IMR-90 (cell line): ENCODE results near the gene L3MBTL4. TPM values are rescaled to one million over a fixed set of nuclear protein-coding genes. Genes with fewer than 3 reads are reported as not detected.

Experiments
- ATAC-seq: fragments of 200-7000 bp; cut with Tn5 transposase; 2 replicates; pipeline ENCODE4 v1.9.1; 2020; ENCODE audit warnings: low read depth, mild to moderate bottlenecking, moderate library complexity
- BruUV-seq: library from RNA; stranded (reverse); fragments of 400-500 nt; replicated peaks from 2 replicates; lab custom pipeline; 2021; lab: Mats Ljungman, UMichigan
- CTCF ChIA-PET: fragments of 300-600 bp; formaldehyde crosslinking; extraction: SDS; loops from one replicate; lab custom pipeline; 2021; ENCODE audit warnings: antibody characterized with exemption; lab: Yijun Ruan, JAX
- POLR2A ChIA-PET: fragments of 300-600 bp; sonication (Branson Sonifier 250); formaldehyde crosslinking; loops from one replicate; lab custom pipeline; 2022; ENCODE audit warnings: antibody characterized with exemption; ENCODE audit not compliant: unreplicated experiment; lab: Charles Lee
- DNase-seq: peaks from one replicate; pipeline ENCODE4 v3.0.0; 2013
- H2AFZ ChIP-seq: replicated peaks from 2 replicates; pipeline ENCODE3; 2013; ENCODE audit warnings: low read length, mild to moderate bottlenecking; ENCODE audit not compliant: poor library complexity
- H2AK5ac ChIP-seq: 2 replicates; pipeline ENCODE4 v1.6.1; 2013; ENCODE audit warnings: low read depth, low read length, inconsistent platforms
- H2AK9ac ChIP-seq: replicated peaks from 2 replicates; pipeline ENCODE3; 2013; ENCODE audit warnings: mild to moderate bottlenecking, low read depth, low read length, moderate library complexity; ENCODE audit not compliant: poor library complexity
- H2BK120ac ChIP-seq: 2 replicates; pipeline ENCODE4 v1.6.1; 2013; ENCODE audit warnings: low read depth, low read length, inconsistent platforms
- H2BK15ac ChIP-seq: 3 replicates; pipeline ENCODE4 v1.6.1; 2013; ENCODE audit warnings: low read depth, low read length, inconsistent platforms
- H2BK20ac ChIP-seq: 2 replicates; pipeline ENCODE4 v1.6.1; 2013; ENCODE audit warnings: low read depth, mild to moderate bottlenecking, inconsistent platforms, low read length, moderate library complexity
- H2BK5ac ChIP-seq: 2 replicates; pipeline ENCODE4 v1.6.1; 2013; ENCODE audit warnings: mild to moderate bottlenecking, low read depth, low read length, inconsistent platforms; ENCODE audit not compliant: poor library complexity, severe bottlenecking
- H3K14ac ChIP-seq: replicated peaks from 2 replicates; pipeline ENCODE4 v1.6.1; 2013; ENCODE audit warnings: low read depth, low read length, inconsistent platforms
- H3K18ac ChIP-seq: 2 replicates; pipeline ENCODE4 v1.6.1; 2013; ENCODE audit warnings: low read depth, low read length, control low read depth
- H3K23ac ChIP-seq: 2 replicates; pipeline ENCODE4 v1.6.1; 2013; ENCODE audit warnings: low read depth, low read length, inconsistent platforms
- H3K27ac ChIP-seq: 2 replicates; pipeline ENCODE4 v1.5.1; 2013; ENCODE audit warnings: mild to moderate bottlenecking, control low read depth, low read length; ENCODE audit not compliant: insufficient read depth
- H3K27me3 ChIP-seq: 2 replicates; pipeline ENCODE4 v1.6.1; 2013; ENCODE audit warnings: low read length; ENCODE audit not compliant: control insufficient read depth, insufficient read depth
- H3K36me3 ChIP-seq: 2 replicates; pipeline ENCODE4 v1.6.1; 2013; ENCODE audit warnings: low read length, mixed read lengths; ENCODE audit not compliant: control insufficient read depth, insufficient read depth
- H3K4ac ChIP-seq: 2 replicates; pipeline ENCODE4 v1.6.1; 2013; ENCODE audit warnings: low read depth, low read length, inconsistent platforms
- H3K4me1 ChIP-seq: 2 replicates; pipeline ENCODE4 v1.6.1; 2013; ENCODE audit warnings: low read length, mixed read lengths; ENCODE audit not compliant: control insufficient read depth, insufficient read depth
- H3K4me2 ChIP-seq: 2 replicates; pipeline ENCODE4 v1.6.1; 2013; ENCODE audit warnings: low read depth, mild to moderate bottlenecking, control low read depth, low read length, moderate library complexity
- H3K4me3 ChIP-seq: 2 replicates; pipeline ENCODE4 v1.5.1; 2013; ENCODE audit warnings: low read depth, mild to moderate bottlenecking, control low read depth, low read length, moderate library complexity; ENCODE audit not compliant: insufficient read depth
- H3K56ac ChIP-seq: 2 replicates; pipeline ENCODE4 v1.6.1; 2013; ENCODE audit warnings: low read length, inconsistent platforms; ENCODE audit not compliant: insufficient read depth; ENCODE audit errors: extremely low read depth
- H3K79me1 ChIP-seq, 2 experiments: 2 replicates each; pipeline ENCODE4 v1.6.1; 2013; ENCODE audit warnings: low read length in 2 of 2, inconsistent platforms in 1 of 2, low read depth in 1 of 2
- H3K9ac ChIP-seq: 2 replicates; pipeline ENCODE4 v1.6.1; 2013; ENCODE audit warnings: low read depth, low read length, control low read depth
- H3K9me1 ChIP-seq: 2 replicates; pipeline ENCODE4 v1.6.1; 2013; ENCODE audit warnings: low read length, inconsistent platforms; ENCODE audit not compliant: insufficient read depth
- H3K9me3 ChIP-seq: 2 replicates; pipeline ENCODE4 v1.6.1; 2013; ENCODE audit warnings: low read length; ENCODE audit not compliant: control insufficient read depth, insufficient read depth
- H4K20me1 ChIP-seq: 2 replicates; pipeline ENCODE4 v1.6.1; 2013; ENCODE audit warnings: low read length, inconsistent platforms; ENCODE audit not compliant: insufficient read depth
- H4K5ac ChIP-seq: 2 replicates; pipeline ENCODE4 v1.6.1; 2013; ENCODE audit warnings: mild to moderate bottlenecking, low read depth, low read length, control low read depth
- H4K8ac ChIP-seq, 2 experiments: 2 replicates each; pipeline ENCODE4 v1.6.1; 2013; ENCODE audit warnings: low read depth in 2 of 2, low read length in 2 of 2, control low read depth in 1 of 2, inconsistent platforms in 1 of 2
- H4K91ac ChIP-seq: 2 replicates; pipeline ENCODE4 v1.6.1; 2013; ENCODE audit warnings: low read depth, low read length, inconsistent platforms; ENCODE audit not compliant: insufficient read depth
- BHLHE40 ChIP-seq: fragments of 150-350 bp; IDR thresholded peaks from 2 replicates; pipeline ENCODE4 v1.6.1; 2016; ENCODE audit warnings: mild to moderate bottlenecking, low read depth, low read length
- CEBPB ChIP-seq: IDR thresholded peaks from 2 replicates; pipeline ENCODE4 v1.6.1; 2012; ENCODE audit warnings: low read depth, low read length, improper control_type of control experiment
- MAFK ChIP-seq: IDR thresholded peaks from 2 replicates; pipeline ENCODE4 v1.6.1; 2012; ENCODE audit warnings: low read depth, low read length, improper control_type of control experiment
- MAZ ChIP-seq: IDR thresholded peaks from 2 replicates; pipeline ENCODE4 v1.6.1; 2012; ENCODE audit warnings: low read depth, mild to moderate bottlenecking, low read length, improper control_type of control experiment, moderate library complexity, borderline replicate concordance
- NFE2L2 ChIP-seq: fragments of 150-350 bp; IDR thresholded peaks from 2 replicates; pipeline ENCODE4 v1.6.1; 2016; ENCODE audit warnings: low read depth, mild to moderate bottlenecking, low read length
- RCOR1 ChIP-seq: IDR thresholded peaks from 2 replicates; pipeline ENCODE4 v1.6.1; 2012; ENCODE audit warnings: mild to moderate bottlenecking, low read length, improper control_type of control experiment; ENCODE audit not compliant: insufficient replicate concordance
- RFX5 ChIP-seq: IDR thresholded peaks from 2 replicates; pipeline ENCODE4 v1.8.0; 2012; ENCODE audit warnings: low read depth, mild to moderate bottlenecking, low read length, moderate library complexity
- WGBS, 2 experiments: methylation state at CpG; one replicate each; pipeline versions ENCODE4 v1.1.5 to v1.1.7; 2013; ENCODE audit warnings: missing lambda C conversion rate in 2 of 2; ENCODE audit not compliant: insufficient read length in 1 of 2; ENCODE audit errors: extremely low coverage in 2 of 2; 5-methylcytosine and 5-hydroxymethylcytosine counted together
- dilution Hi-C: fragments of 300-500 bp; cut with HindIII; formaldehyde crosslinking; loops from one replicate; pipeline ENCODE4 v1.14.3; 2018; ENCODE audit warnings: low sequenced_read_pairs; ENCODE audit not compliant: unreplicated experiment
- in situ Hi-C: fragments of 300-500 bp; cut with MboI; formaldehyde crosslinking; loops from 3 replicates; pipeline ENCODE4 v1.14.3; 2019; ENCODE audit warnings: low sequenced_read_pairs, inconsistent platforms, mixed read lengths
- intact Hi-C: fragments of 100-400 bp; cut with micrococcal nuclease; formaldehyde crosslinking; loops from 2 replicates; pipeline ENCODE4 v1.10.0; 2022
- polyA plus RNA-seq, 3 experiments: library from polyadenylated mRNA; depleted of rRNA; stranded (reverse); fragments of >200 nt; gene quantifications; 2 replicates each; pipeline ENCODE4 v1.2.3, GENCODE V29; 2012; ENCODE audit warnings: low replicate concordance in 1 of 3
- total RNA-seq: library from RNA; depleted of rRNA; stranded (reverse); fragments of >200 nt; gene quantifications from 2 replicates; pipeline ENCODE4 v1.2.3, GENCODE V29; 2012
- TF ChIP-seq, protein P1 (sequence below): fragments of 150-350 bp; IDR thresholded peaks from 2 replicates; pipeline ENCODE4 v1.6.1; 2016; ENCODE audit warnings: low read depth, mild to moderate bottlenecking, low read length, moderate library complexity, borderline replicate concordance

Gene L3MBTL4
- total and polyA plus RNA-seq, 2 of the 4 experiments (the other 2 are of a cell fraction): under 0.01 to 0.02 TPM

DNA sequence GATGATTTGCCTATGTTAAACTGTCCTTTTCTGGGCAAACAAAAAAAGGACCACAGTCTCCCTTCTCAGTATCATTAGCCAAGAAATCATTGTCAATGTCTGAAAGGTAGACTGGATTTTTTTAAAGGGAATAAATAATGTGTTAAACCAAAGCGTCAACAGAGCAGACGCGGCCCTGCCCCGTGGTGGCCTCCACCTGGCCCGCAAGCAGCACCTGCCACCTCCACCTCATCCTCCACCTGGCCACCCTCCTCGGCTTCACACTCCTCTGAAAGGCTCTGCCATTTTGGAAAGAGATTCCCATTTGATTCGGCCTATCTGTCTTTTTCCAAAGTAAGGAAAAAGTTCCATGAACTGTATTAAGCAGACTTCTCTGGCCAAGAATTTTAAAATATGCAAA is 451.4 kb downstream of the L3MBTL4 start:
- ChIA-PET POLR2A (no interaction called here), CTCF (no interaction called here)
- H4K91ac ChIP-seq: no peak overlapping the region
- no peak overlapping the region for H3K4me3 ChIP-seq
- no peak overlapping the region for H2BK120ac ChIP-seq
- no peak overlapping the region for H4K8ac ChIP-seq
- no peak overlapping the region for H3K14ac ChIP-seq
- H2AFZ ChIP-seq: no peak overlapping the region
- H3K4me1 ChIP-seq: no peaks in the 10 kb centered on the region
- no peak for ATAC-seq
- H3K27ac ChIP-seq: no peak overlapping the region
- no peak for DNase-seq
- no peaks in the 10 kb centered on the region for H3K9me3 ChIP-seq
- H3K56ac ChIP-seq: no peak overlapping the region
- no CpG with 5 or more reads among the region's 7 CpGs for WGBS, 2 experiments
- H3K23ac ChIP-seq: no peak overlapping the region
- no peak overlapping the region for H3K4ac ChIP-seq
- H4K20me1 ChIP-seq: no peaks in the 10 kb centered on the region
- no peaks in the 10 kb centered on the region for H3K79me1 ChIP-seq
- no peak overlapping the region for H2AK5ac ChIP-seq
- no peak overlapping the region for H2BK15ac ChIP-seq
- H3K9me1 ChIP-seq: no peaks in the 10 kb centered on the region
- dilution Hi-C loops (no loop called here), intact Hi-C loops (no loop called here), in situ Hi-C loops (no loop called here)
- H2AK9ac ChIP-seq: no peak overlapping the region
- no peak overlapping the region for H3K4me2 ChIP-seq
- peaks cover 5% of the 10 kb centered on the region; the same call in 1 of the 2 replicates for H3K27me3 ChIP-seq
- H4K5ac ChIP-seq: no peak overlapping the region
- H2BK5ac ChIP-seq: no peak overlapping the region
- no peak overlapping the region for H3K18ac ChIP-seq
- TF ChIP-seq RCOR1: no peak
- TF ChIP-seq MAFK: no peak
- TF ChIP-seq RFX5: no peak
- TF ChIP-seq NFE2L2: no peak
- TF ChIP-seq CEBPB: no peak
- TF ChIP-seq MAZ: no peak
- TF ChIP-seq BHLHE40: no peak
- TF ChIP-seq, protein P1, sequence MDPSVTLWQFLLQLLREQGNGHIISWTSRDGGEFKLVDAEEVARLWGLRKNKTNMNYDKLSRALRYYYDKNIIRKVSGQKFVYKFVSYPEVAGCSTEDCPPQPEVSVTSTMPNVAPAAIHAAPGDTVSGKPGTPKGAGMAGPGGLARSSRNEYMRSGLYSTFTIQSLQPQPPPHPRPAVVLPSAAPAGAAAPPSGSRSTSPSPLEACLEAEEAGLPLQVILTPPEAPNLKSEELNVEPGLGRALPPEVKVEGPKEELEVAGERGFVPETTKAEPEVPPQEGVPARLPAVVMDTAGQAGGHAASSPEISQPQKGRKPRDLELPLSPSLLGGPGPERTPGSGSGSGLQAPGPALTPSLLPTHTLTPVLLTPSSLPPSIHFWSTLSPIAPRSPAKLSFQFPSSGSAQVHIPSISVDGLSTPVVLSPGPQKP: no peak
- BruUV-seq: no TSS peak
- H3K9ac ChIP-seq: no peak overlapping the region
- H2BK20ac ChIP-seq: no peak overlapping the region
- H3K36me3 ChIP-seq: no peaks in the 10 kb centered on the region
